ENCODE results near the gene CBL. TPM values are rescaled to one million over a fixed set of nuclear protein-coding genes. Genes with fewer than 3 reads are reported as not detected.
A peak's percentile ranks its signal among the peaks of the same experiment; 100 is the strongest.

Gene CBL
- total RNA-seq, 1 experiment from 2014 or later = 56.4 TPM

GRCh38 chr11:119258983-119259382 is 52.8 kb downstream of the CBL start:
- Mint-ChIP-seq H3K27ac (peak overlapping the region in 1 of 3 experiments; percentile 64; a peak in 2 of 7 replicates), H3K4me1 (peaks cover 19 to 26% of the 10 kb centered on the region in 2 experiments), H3K4me3 (no peak overlapping the region), H3K9me3 (no peaks in the 10 kb centered on the region), H3K36me3 (ENCODE audit: insufficient read depth in 1 of 3, low read depth in 3 of 3) (peaks cover 0 to 6% (median 3%) of the 10 kb centered on the region in 3 experiments; a peak in 3 of 7 replicates), H3K27me3 (ENCODE audit: low read depth) (no peaks in the 10 kb centered on the region)
- no peak for DNase-seq
- Histone ChIP-seq H3K79me2 (ENCODE audit: insufficient read depth, low read length) (peaks cover 3% of the 10 kb centered on the region; the same call in 1 of the 2 replicates), H2AK5ac (ENCODE audit: insufficient read length, low read length) (no peak overlapping the region), H3K79me1 (ENCODE audit: insufficient read depth, low read depth, low read length, poor library complexity, severe bottlenecking) (no peaks in the 10 kb centered on the region), H2BK5ac (ENCODE audit: insufficient read length, low read length) (no peak overlapping the region), H2BK12ac (ENCODE audit: insufficient read length, low read depth, low read length) (no peak overlapping the region), H3K4me2 (ENCODE audit: insufficient read depth, insufficient read length, low read length) (no peak overlapping the region), H3K18ac (ENCODE audit: insufficient read length, low read depth, low read length) (no peak overlapping the region), H4K91ac (ENCODE audit: insufficient read length, low read depth, low read length) (no peak overlapping the region), H2BK15ac (ENCODE audit: low read depth, low read length) (no peak overlapping the region), H2AFZ (ENCODE audit: low read length) (no peak overlapping the region), H3K56ac (ENCODE audit: insufficient read length, low read depth, low read length) (no peak overlapping the region), H3K23ac (ENCODE audit: insufficient read length, low read depth, low read length) (no peak overlapping the region), H2BK20ac (ENCODE audit: low read depth, low read length, poor library complexity, severe bottlenecking) (no peak overlapping the region), H4K8ac (replicated peaks; ENCODE audit: insufficient read length, low read depth, low read length) (no peak overlapping the region), H3K9me3 (ENCODE audit: control insufficient read depth, low read depth, low read length) (no peaks in the 10 kb centered on the region), H3K27ac (ENCODE audit: insufficient read length, low read depth, low read length) (no peak overlapping the region), H3K23me2 (ENCODE audit: insufficient read length, low read depth, low read length, poor library complexity, severe bottlenecking) (no peaks in the 10 kb centered on the region), H3K27me3 (ENCODE audit: insufficient read depth, low read length) (no peaks in the 10 kb centered on the region), H4K5ac (ENCODE audit: insufficient read length, low read depth, low read length) (no peak overlapping the region), H3K14ac (ENCODE audit: insufficient read depth, low read length) (no peak overlapping the region), H3T11ph (ENCODE audit: low read length) (no peak overlapping the region), H3K4ac (ENCODE audit: low read depth, low read length) (no peak overlapping the region), H3K4me1 (ENCODE audit: insufficient read depth, low read length) (no peaks in the 10 kb centered on the region; the same call in 1 of the 2 replicates), H2BK120ac (ENCODE audit: low read depth, low read length, poor library complexity, severe bottlenecking) (no peak overlapping the region), H4K20me1 (ENCODE audit: control insufficient read depth, insufficient read depth, insufficient read length) (no peaks in the 10 kb centered on the region), H3K9ac (ENCODE audit: extremely low read depth, insufficient read length, low read length) (no peak overlapping the region)
- TF ChIP-seq CTCF (conservative IDR thresholded peaks at IDR 0.05) = no peak
- WGBS (ENCODE audit: extremely low coverage, insufficient read length, low lambda C conversion rate) = no CpG with 5 or more reads among the region's 3 CpGs

Data from H9 (cell line).